Lung (tissue), 13 donors: Measurements from ENCODE around the gene CCDC136. TPM values are rescaled to one million over a fixed set of nuclear protein-coding genes. Genes with fewer than 3 reads are reported as not detected.

Source experiments
- ATAC-seq: fragments of 200-7000 bp; cut with Tn5 transposase; one replicate; pipeline ENCODE4 v1.9.1; 2020; ENCODE audit warnings: moderate number of reproducible peaks; ENCODE audit not compliant: insufficient read depth, low FRiP score
- DNase-seq, 3 donors: peaks; one replicate each; pipeline ENCODE4 v3.0.0-alpha.2; 2013 to 2017
- H3K27ac ChIP-seq, 2 donors: one replicate each; pipeline ENCODE4 v1.5.1; 2013; ENCODE audit warnings: mild to moderate bottlenecking in 2 of 2, moderate library complexity in 2 of 2, control low read depth in 1 of 2, inconsistent platforms in 1 of 2, low read depth in 1 of 2, low read length in 1 of 2
- H3K27me3 ChIP-seq, 3 donors: one replicate each; pipeline ENCODE4 v1.5.1; 2013; ENCODE audit warnings: low read length in 2 of 3; ENCODE audit not compliant: control insufficient read depth in 3 of 3, insufficient read depth in 3 of 3
- H3K36me3 ChIP-seq, 4 donors: one replicate each; pipeline ENCODE4 v1.5.1; 2013; ENCODE audit warnings: low read length in 4 of 4, mild to moderate bottlenecking in 1 of 4, moderate library complexity in 1 of 4; ENCODE audit not compliant: control insufficient read depth in 4 of 4, insufficient read depth in 4 of 4
- H3K4me1 ChIP-seq, 5 donors: one replicate each; pipeline ENCODE4 v1.5.1; 2013; ENCODE audit warnings: low read length in 5 of 5, mild to moderate bottlenecking in 2 of 5, moderate library complexity in 1 of 5; ENCODE audit not compliant: control insufficient read depth in 5 of 5, insufficient read depth in 5 of 5
- H3K4me3 ChIP-seq: one replicate; pipeline ENCODE4 v1.5.1; 2013; ENCODE audit warnings: mild to moderate bottlenecking, control low read depth, moderate library complexity
- H3K9ac ChIP-seq, 2 donors: one replicate each; pipeline ENCODE4 v1.5.1; 2013; ENCODE audit warnings: low read length in 2 of 2, control low read depth in 1 of 2; ENCODE audit not compliant: insufficient read depth in 1 of 2
- H3K9me3 ChIP-seq, 4 donors: one replicate each; pipeline ENCODE4 v1.5.1; 2013; ENCODE audit warnings: low read length in 3 of 4, mild to moderate bottlenecking in 1 of 4, moderate library complexity in 1 of 4; ENCODE audit not compliant: control insufficient read depth in 4 of 4, insufficient read depth in 3 of 4
- CTCF ChIP-seq: IDR thresholded peaks from 2 replicates; pipeline ENCODE4 v1.5.1; 2012; ENCODE audit warnings: mild to moderate bottlenecking; ENCODE audit errors: control extremely low read depth, extremely low read depth
- WGBS, 2 donors: extraction: QIAGEN DNeasy Blood & Tissue Kit; methylation state at CpG; one replicate each; pipeline ENCODE4 v1.1.7; 2013; 5-methylcytosine and 5-hydroxymethylcytosine counted together
- polyA plus RNA-seq, 2 donors: library from polyadenylated mRNA; stranded (reverse); fragments of 200-250 nt; gene quantifications; one replicate each; pipeline ENCODE4 v1.2.1, GENCODE V29; 2013
- small RNA-seq: library from RNA; depleted of rRNA; stranded (forward); fragments of <200 nt; gene quantifications from one replicate; pipeline ENCODE3, GENCODE V24; 2014; ENCODE audit warnings: low replicate concordance
- total RNA-seq, 2 donors: library from RNA; depleted of rRNA in 1 of 2; stranded (reverse); fragments of >200 nt in 1 of 2; gene quantifications; one replicate each; pipeline ENCODE4 v1.2.1, GENCODE V29; 2014 to 2021
- donor health status: control.
- donor health status: control.
- donor health status: Bipolar disorder and iron deficiency.
- donor health status: healthy.
- donor health status: DM: yes; HTN: yes; CAD: no.

Gene CCDC136
- total and polyA plus RNA-seq, 4 donors: 0.70 to 6.4 (median 1.7) TPM

- Histone ChIP-seq H3K27ac (no peak overlapping the region), H3K4me3 (no peak overlapping the region), H3K27me3 (peaks cover 0 to 8% (median 5%) of the 10 kb centered on the region in 3 donors), H3K9ac (no peak overlapping the region), H3K9me3 (no peaks in the 10 kb centered on the region), H3K36me3 (peaks cover 0 to 15% (median 11%) of the 10 kb centered on the region in 4 donors), H3K4me1 (peaks cover 0 to 16% (median 0%) of the 10 kb centered on the region in 5 donors)
- no peak for TF ChIP-seq CTCF
- 5 to 8% methylated on average over 30 of the region's 30 CpGs for WGBS, 2 donors
- ATAC-seq (no peak), DNase-seq (no peak)
These were observed 78.1 kb downstream of the CCDC136 start for GRCh38 chr7:128869944-128870285.

- Histone ChIP-seq H3K27me3 (peaks cover 0 to 8% (median 5%) of the 10 kb centered on the region in 3 donors), H3K36me3 (peaks cover 0 to 3% (median 2%) of the 10 kb centered on the region in 4 donors), H3K9ac (no peak overlapping the region), H3K4me1 (peaks cover 0 to 16% (median 0%) of the 10 kb centered on the region in 5 donors), H3K27ac (no peak overlapping the region), H3K4me3 (no peak overlapping the region), H3K9me3 (no peaks in the 10 kb centered on the region)
- WGBS, 2 donors: 96 to 97% methylated on average over 5 of the region's 5 CpGs
- DNase-seq (no peak), ATAC-seq (no peak)
- no peak for TF ChIP-seq CTCF
These were observed 79.3 kb downstream of the CCDC136 start for GRCh38 chr7:128871050-128871449.

Small RNA genes lying within 50 kb of the gene (small RNA-seq; reads per million reads assigned to genes)
- not detected for gene RN7SL81P

Other genes starting within 250 kb of the CCDC136 start
- gene GARIN1A, start 119.7 kb upstream of the CCDC136 start, total RNA-seq: 1 to 10 TPM in 1 of 2 donors, under 1 TPM in 1; 0.48 to 1.6 TPM
- gene GARIN1A, start 119.7 kb upstream of the CCDC136 start, polyA plus RNA-seq: under 1 TPM; 0.35 to 0.71 TPM
- 100 to 1,000 TPM in 1 of 2 donors, 10 to 100 TPM in 1; 99.7 to 115 TPM for gene CALU, start 52.6 kb upstream of the CCDC136 start, total RNA-seq
- gene CALU, start 52.6 kb upstream of the CCDC136 start, polyA plus RNA-seq: 10 to 100 TPM; 23.9 to 98.3 TPM
- gene OPN1SW, start 16.2 kb upstream of the CCDC136 start, total RNA-seq: not detected
- not detected for gene OPN1SW, start 16.2 kb upstream of the CCDC136 start, polyA plus RNA-seq
- 10 to 100 TPM; 13.3 to 24.2 TPM for gene FLNC, start 38.4 kb downstream of the CCDC136 start, total RNA-seq
- gene FLNC, start 38.4 kb downstream of the CCDC136 start, polyA plus RNA-seq: 1 to 10 TPM; 2.0 to 2.2 TPM
- 100 to 1,000 TPM in 1 of 2 donors, 10 to 100 TPM in 1; 43.9 to 165 TPM for gene ATP6V1F, start 70.9 kb downstream of the CCDC136 start, total RNA-seq
- 100 to 1,000 TPM; 286 to 383 TPM for gene ATP6V1F, start 70.9 kb downstream of the CCDC136 start, polyA plus RNA-seq
- gene KCP, start 118.7 kb downstream of the CCDC136 start, total RNA-seq: 1 to 10 TPM in 1 of 2 donors, under 1 TPM in 1; 0.64 to 3.9 TPM
- gene KCP, start 118.7 kb downstream of the CCDC136 start, polyA plus RNA-seq: under 1 TPM; 0.22 to 0.47 TPM
- 10 to 100 TPM in 1 of 2 donors, 1 to 10 TPM in 1; 6.0 to 34.1 TPM for gene IRF5, start 146.0 kb downstream of the CCDC136 start, total RNA-seq
- 10 to 100 TPM; 22.1 to 26.2 TPM for gene IRF5, start 146.0 kb downstream of the CCDC136 start, polyA plus RNA-seq